ENCODE measurements around the gene BEND6.

DNA sequence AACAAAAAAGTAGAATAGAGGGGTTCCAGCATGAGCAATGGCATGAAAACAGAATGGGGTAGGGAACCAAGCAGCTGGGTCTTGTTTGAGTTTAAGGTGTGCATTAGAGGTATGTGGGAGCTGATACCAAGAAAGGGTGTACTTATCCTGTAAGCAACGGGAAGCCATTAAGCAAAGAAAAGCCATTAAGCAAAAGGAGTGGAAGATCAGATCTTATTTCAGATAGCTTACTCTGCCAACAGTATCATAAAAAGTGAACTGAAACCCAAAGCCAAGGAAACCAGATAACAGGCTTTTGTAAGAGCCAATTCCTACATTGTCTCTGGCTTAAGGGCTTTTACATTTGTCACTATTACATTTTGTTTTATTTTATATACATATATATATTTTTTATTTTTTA, 21.3 kb upstream of the BEND6 start:
- TF ChIP-seq ZNF329 (CRISPR knock-in tag; IDR thresholded peaks at IDR 0.05; ENCODE audit: low read depth) (no peak), EP300 (IDR thresholded peaks at IDR 0.05; ENCODE audit: low read depth in 2 of 2, low read length in 2 of 2) (no peak), EP300 (CRISPR knock-in tag; IDR thresholded peaks at IDR 0.05; ENCODE audit: borderline replicate concordance) (no peak), TBL1XR1 (IDR thresholded peaks at IDR 0.05; ENCODE audit: borderline replicate concordance, low read length, partially characterized antibody) (no peak), GABPB1 (CRISPR knock-in tag; IDR thresholded peaks at IDR 0.05) (no peak), ZUFSP (CRISPR knock-in tag; IDR thresholded peaks at IDR 0.05; ENCODE audit: borderline replicate concordance) (no peak), IKZF4 (CRISPR knock-in tag; IDR thresholded peaks at IDR 0.05; ENCODE audit: borderline replicate concordance, low read depth, not compliant biosample characterization) (no peak), CBX5 (CRISPR knock-in tag; IDR thresholded peaks at IDR 0.05; ENCODE audit: borderline replicate concordance) (no peak), PATZ1 (CRISPR knock-in tag; IDR thresholded peaks at IDR 0.05) (no peak), RXRA (CRISPR knock-in tag; IDR thresholded peaks at IDR 0.05) (no peak), SMAD1 (CRISPR knock-in tag; IDR thresholded peaks at IDR 0.05; ENCODE audit: borderline replicate concordance, low read depth) (no peak), ZNF331 (CRISPR knock-in tag; IDR thresholded peaks at IDR 0.05) (no peak), TCF7 (IDR thresholded peaks at IDR 0.05; ENCODE audit: low read depth) (no peak), CSRNP2 (CRISPR knock-in tag; conservative IDR thresholded peaks at IDR 0.05; ENCODE audit: low read depth) (no peak)
- TF ChIP-seq, protein P1, sequence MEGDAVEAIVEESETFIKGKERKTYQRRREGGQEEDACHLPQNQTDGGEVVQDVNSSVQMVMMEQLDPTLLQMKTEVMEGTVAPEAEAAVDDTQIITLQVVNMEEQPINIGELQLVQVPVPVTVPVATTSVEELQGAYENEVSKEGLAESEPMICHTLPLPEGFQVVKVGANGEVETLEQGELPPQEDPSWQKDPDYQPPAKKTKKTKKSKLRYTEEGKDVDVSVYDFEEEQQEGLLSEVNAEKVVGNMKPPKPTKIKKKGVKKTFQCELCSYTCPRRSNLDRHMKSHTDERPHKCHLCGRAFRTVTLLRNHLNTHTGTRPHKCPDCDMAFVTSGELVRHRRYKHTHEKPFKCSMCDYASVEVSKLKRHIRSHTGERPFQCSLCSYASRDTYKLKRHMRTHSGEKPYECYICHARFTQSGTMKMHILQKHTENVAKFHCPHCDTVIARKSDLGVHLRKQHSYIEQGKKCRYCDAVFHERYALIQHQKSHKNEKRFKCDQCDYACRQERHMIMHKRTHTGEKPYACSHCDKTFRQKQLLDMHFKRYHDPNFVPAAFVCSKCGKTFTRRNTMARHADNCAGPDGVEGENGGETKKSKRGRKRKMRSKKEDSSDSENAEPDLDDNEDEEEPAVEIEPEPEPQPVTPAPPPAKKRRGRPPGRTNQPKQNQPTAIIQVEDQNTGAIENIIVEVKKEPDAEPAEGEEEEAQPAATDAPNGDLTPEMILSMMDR (CRISPR knock-in tag; IDR thresholded peaks at IDR 0.05) = no peak
